ENCODE measurements around the gene ARHGAP1.

The ARHGAP1 gene

DNA sequence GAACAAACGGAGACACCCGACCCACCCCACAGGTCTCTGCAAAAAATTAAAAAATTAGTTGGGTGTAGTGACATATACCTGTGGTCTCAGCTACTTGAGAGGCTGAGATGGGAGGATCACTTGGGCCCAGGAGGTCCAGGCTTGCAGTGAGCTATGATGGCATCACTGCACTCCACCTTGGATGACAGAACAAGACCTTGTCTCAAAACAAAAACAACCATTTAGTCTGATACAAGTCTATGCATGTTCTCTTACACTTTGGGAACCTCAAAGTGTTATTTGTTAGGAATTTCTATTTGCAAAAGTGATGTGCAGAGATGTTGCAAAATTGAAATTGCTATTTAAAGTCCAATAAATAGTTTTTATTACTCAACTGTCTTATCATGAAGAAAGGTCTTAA, 68.7 kb downstream of the ARHGAP1 start:
- FAIRE-seq (no peak), DNase-seq (ENCODE audit: insufficient read length, low spot score) (no peak)
- TF ChIP-seq, protein P1, sequence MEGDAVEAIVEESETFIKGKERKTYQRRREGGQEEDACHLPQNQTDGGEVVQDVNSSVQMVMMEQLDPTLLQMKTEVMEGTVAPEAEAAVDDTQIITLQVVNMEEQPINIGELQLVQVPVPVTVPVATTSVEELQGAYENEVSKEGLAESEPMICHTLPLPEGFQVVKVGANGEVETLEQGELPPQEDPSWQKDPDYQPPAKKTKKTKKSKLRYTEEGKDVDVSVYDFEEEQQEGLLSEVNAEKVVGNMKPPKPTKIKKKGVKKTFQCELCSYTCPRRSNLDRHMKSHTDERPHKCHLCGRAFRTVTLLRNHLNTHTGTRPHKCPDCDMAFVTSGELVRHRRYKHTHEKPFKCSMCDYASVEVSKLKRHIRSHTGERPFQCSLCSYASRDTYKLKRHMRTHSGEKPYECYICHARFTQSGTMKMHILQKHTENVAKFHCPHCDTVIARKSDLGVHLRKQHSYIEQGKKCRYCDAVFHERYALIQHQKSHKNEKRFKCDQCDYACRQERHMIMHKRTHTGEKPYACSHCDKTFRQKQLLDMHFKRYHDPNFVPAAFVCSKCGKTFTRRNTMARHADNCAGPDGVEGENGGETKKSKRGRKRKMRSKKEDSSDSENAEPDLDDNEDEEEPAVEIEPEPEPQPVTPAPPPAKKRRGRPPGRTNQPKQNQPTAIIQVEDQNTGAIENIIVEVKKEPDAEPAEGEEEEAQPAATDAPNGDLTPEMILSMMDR (IDR thresholded peaks at IDR 0.05; ENCODE audit: insufficient read depth, missing control alignments), result no peak

DNA sequence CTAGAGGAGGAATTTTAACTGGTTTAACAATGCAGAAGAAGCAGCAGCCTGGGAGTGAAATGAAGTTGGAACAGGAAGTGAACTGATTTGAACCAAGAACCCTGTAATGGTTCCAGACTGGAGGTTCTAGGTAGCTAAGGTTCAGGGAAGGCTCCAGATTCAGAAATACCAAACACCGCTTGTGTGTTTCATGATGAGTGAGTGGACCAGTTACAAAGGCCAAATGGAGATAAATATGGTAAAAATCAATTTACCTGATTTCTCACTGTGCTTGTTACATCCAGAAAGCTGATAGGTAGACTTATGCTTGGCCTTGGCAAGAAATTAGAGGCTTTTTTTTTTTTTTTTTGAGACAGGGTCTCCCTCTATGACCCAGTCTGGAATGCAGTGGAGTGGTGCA, 70.2 kb downstream of the ARHGAP1 start:
- no peak for FAIRE-seq
- TF ChIP-seq, protein P1 (IDR thresholded peaks at IDR 0.05; ENCODE audit: insufficient read depth, missing control alignments), result no peak
- no peak for DNase-seq (ENCODE audit: insufficient read length, low spot score)

DNA sequence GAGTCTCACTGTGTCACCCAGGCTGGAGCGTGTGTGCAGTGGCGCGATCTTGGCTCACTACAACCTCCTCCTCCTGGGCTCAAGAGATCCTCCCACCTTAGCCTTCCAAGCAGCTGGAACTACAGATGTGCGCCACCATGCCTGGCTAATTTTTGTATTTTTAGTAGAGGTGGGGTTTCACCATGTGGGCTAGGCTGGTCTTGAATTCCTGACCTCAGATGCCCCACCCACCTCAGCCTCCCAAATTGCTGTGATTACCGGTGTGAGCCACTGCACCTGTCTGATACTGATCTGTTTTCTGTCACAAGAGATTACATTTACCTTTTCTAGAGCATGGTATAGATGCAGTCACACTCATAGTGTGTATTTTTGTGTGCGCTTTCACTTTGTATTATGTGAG, 71.5 kb downstream of the ARHGAP1 start:
- DNase-seq (ENCODE audit: insufficient read length, low spot score), result no peak
- TF ChIP-seq, protein P1 (IDR thresholded peaks at IDR 0.05; ENCODE audit: insufficient read depth, missing control alignments), result no peak
- no peak for FAIRE-seq
